Gastrocnemius medialis (tissue), 4 donors: ENCODE results near the gene AK8. TPM values are rescaled to one million over a fixed set of nuclear protein-coding genes. Genes with fewer than 3 reads are reported as not detected.

Experiments
- ATAC-seq, 2 donors: fragments of 150-250 bp; one replicate each; pipeline ENCODE4 v1.9.1; 2016
- DNase-seq, 2 donors: peaks; one replicate each; pipeline ENCODE4 v3.0.0-alpha.2; 2019
- H3K27ac ChIP-seq, 4 donors: fragments of 200-600 bp; sonication (generic); 1 replicate in 1 of 4; 2 replicates in 3 of 4; pipeline ENCODE4 v1.5.1; 2016 to 2018; ENCODE audit warnings: mild to moderate bottlenecking in 2 of 4, moderate library complexity in 1 of 4
- H3K27me3 ChIP-seq, 3 donors: fragments of 200-600 bp; sonication (generic) in 2 of 3; 1 replicate in 1 of 3; 2 replicates in 2 of 3; pipeline versions ENCODE4 v1.5.1 to v1.6.0; 2016 to 2019; ENCODE audit warnings: mild to moderate bottlenecking in 1 of 3, moderate library complexity in 1 of 3
- H3K36me3 ChIP-seq, 2 donors: fragments of 200-600 bp; sonication (generic) in 1 of 2; one replicate each; pipeline ENCODE4 v1.5.1; 2017 to 2018
- H3K4me1 ChIP-seq, 2 donors: fragments of 200-600 bp; sonication (generic) in 1 of 2; one replicate each; pipeline ENCODE4 v1.5.1; 2016 to 2017; ENCODE audit warnings: mild to moderate bottlenecking in 2 of 2
- H3K4me3 ChIP-seq, 4 donors: fragments of 200-600 bp; sonication (generic) in 3 of 4; 1 replicate in 1 of 4; 2 replicates in 3 of 4; pipeline ENCODE4 v1.5.1; 2016 to 2019; ENCODE audit warnings: mild to moderate bottlenecking in 2 of 4
- H3K9me3 ChIP-seq, 3 donors: fragments of 200-600 bp; sonication (generic) in 2 of 3; 1 replicate in 1 of 3; 2 replicates in 2 of 3; pipeline ENCODE4 v1.5.1; 2016 to 2019
- POLR2A ChIP-seq, 2 donors: fragments of 450-650 bp; IDR thresholded peaks; one replicate each; pipeline ENCODE4 v1.6.1; 2017; ENCODE audit warnings: antibody characterized with exemption in 2 of 2, mild to moderate bottlenecking in 2 of 2, moderate library complexity in 2 of 2
- in situ Hi-C, 4 donors: fragments of 200-750 bp; cut with MboI; loops; one replicate each; pipeline versions ENCODE4 v1.15.0 to v1.8.0; 2017; ENCODE audit warnings: low sequenced_read_pairs in 4 of 4
- intact Hi-C: fragments of 100-400 bp; cut with DNase I; formaldehyde crosslinking; loops from one replicate; pipeline ENCODE4 v1.15.1; 2023; ENCODE audit warnings: low total_unique reads
- total RNA-seq, 4 donors: library from RNA; depleted of rRNA; stranded (reverse); fragments of >200 nt; gene quantifications; one replicate each; pipeline versions ENCODE4 v1.1.0 to v1.2.3, GENCODE V29; 2016
- TF ChIP-seq, protein P1 (sequence below), 5 experiments: fragments of 450-650 bp in 3 of 5; fragments of 200-600 bp in 2 of 5; sonication (generic) in 2 of 5; IDR thresholded peaks in 4 of 5; conservative IDR thresholded peaks in 1 of 5; 1 replicate in 4 of 5; 2 replicates in 1 of 5; pipeline ENCODE4 v1.5.1; 2016 to 2019; ENCODE audit warnings: antibody characterized with exemption in 5 of 5, mild to moderate bottlenecking in 3 of 5, moderate library complexity in 3 of 5

AK8 gene
- total RNA-seq, 4 donors from 2014 or later = not detected

DNA sequence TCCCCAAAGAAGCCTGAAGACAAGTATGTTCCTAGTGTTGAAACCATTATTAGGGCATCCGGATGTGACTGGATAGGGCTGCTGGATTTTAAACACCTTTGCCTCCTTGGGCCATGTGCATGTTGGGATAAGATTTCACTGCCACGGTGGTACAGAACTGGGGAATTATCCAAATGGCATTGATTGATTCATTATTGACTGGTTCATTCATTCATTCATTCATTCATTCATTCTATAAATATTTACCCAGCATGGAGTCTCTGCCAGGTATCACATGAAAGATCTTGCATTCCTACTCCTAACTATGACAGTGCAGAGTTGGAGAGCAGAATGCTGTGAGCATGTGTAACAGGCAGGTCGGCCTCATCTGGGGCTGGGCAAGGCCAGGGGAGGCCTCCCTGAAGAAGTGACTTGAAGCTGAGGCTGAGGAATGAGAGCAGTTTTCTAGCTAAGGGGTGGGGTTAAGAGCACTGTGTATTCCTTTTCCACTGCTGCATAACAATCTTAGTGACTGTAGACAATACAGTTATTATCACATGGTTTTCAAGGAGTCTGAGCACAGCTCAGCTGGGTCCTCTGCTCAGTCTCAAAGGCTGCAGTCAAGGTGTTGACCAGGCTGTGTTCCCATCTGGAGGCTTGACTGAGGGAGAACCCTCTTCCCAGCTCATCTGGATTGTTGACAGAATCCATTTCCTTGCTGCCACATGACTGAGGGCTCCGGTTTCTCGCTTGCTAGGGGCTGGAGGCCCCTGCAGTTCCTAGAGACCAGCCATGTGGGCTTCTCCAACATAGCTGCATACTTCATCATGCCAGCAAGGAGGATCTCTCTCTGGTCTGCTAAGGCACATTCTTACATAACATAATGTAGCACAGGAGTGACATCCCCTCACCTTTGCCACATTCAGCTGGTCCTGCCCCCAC is 35.7 kb downstream of the AK8 start:
- H3K36me3 ChIP-seq = no peaks in the 10 kb centered on the region
- H3K9me3 ChIP-seq = no peaks in the 10 kb centered on the region
- no peaks in the 10 kb centered on the region for H3K27me3 ChIP-seq
- in situ Hi-C loops (no loop called here), intact Hi-C loops (no loop called here)
- DNase-seq = no peak
- no peak for ATAC-seq
- no peak overlapping the region for H3K4me3 ChIP-seq
- H3K27ac ChIP-seq = no peak overlapping the region
- TF ChIP-seq, protein P1, sequence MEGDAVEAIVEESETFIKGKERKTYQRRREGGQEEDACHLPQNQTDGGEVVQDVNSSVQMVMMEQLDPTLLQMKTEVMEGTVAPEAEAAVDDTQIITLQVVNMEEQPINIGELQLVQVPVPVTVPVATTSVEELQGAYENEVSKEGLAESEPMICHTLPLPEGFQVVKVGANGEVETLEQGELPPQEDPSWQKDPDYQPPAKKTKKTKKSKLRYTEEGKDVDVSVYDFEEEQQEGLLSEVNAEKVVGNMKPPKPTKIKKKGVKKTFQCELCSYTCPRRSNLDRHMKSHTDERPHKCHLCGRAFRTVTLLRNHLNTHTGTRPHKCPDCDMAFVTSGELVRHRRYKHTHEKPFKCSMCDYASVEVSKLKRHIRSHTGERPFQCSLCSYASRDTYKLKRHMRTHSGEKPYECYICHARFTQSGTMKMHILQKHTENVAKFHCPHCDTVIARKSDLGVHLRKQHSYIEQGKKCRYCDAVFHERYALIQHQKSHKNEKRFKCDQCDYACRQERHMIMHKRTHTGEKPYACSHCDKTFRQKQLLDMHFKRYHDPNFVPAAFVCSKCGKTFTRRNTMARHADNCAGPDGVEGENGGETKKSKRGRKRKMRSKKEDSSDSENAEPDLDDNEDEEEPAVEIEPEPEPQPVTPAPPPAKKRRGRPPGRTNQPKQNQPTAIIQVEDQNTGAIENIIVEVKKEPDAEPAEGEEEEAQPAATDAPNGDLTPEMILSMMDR (IDR thresholded peaks at IDR 0.05 in 4 of 5, conservative IDR thresholded peaks at IDR 0.05 in 1 of 5) = no peak
- TF ChIP-seq POLR2A (IDR thresholded peaks at IDR 0.05) = no peak
- no peaks in the 10 kb centered on the region for H3K4me1 ChIP-seq

DNA sequence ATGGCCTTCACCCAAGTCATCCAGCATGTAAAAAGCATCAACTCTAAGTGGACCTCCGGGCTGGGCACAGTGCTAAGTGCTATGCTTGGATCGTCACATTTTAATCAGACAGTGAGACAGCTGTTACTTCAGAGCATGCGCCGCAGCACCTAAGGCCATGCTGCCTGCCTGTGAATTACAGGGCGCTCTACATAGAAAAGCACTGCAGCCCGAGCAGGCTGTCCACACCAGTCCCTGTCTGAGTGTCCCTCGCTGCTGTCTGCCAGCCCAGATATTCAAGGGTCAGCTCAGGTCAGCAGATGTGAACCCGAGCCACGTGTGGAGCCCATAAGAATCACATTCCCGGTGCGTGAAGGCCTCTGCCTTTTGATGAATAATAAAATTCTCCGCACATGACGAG is 37.1 kb downstream of the AK8 start:
- Histone ChIP-seq H3K27ac (no peak overlapping the region), H3K9me3 (no peaks in the 10 kb centered on the region), H3K27me3 (peaks cover 0 to 5% (median 0%) of the 10 kb centered on the region in 3 donors), H3K4me1 (no peaks in the 10 kb centered on the region), H3K4me3 (no peak overlapping the region), H3K36me3 (no peaks in the 10 kb centered on the region)
- no peak for DNase-seq
- no peak for ATAC-seq
- no peak for TF ChIP-seq POLR2A (IDR thresholded peaks at IDR 0.05)
- TF ChIP-seq, protein P1 (IDR thresholded peaks at IDR 0.05 in 4 of 5, conservative IDR thresholded peaks at IDR 0.05 in 1 of 5) = no peak
- in situ Hi-C loops = no loop called here
- intact Hi-C loops = no loop called here

DNA sequence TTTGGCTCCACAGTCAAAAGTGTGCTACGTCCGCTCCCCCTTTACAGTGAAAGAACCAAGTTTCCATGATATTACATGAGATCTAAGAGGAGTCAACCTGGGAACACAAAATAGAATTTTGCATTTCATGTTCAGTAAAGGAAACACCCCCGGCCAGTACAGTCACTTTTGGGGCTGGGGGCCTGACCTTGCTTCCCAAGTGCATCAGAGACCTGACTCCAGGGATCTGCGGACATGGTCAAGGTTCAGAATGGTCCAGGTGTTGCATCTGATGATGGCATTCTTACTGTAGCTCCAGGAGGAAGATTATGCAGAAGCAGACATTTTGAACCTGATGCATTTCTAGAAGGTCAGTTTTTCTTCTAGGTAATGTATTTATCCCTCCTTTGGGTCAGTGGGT is 39.8 kb downstream of the AK8 start:
- Histone ChIP-seq H3K4me1 (no peaks in the 10 kb centered on the region), H3K36me3 (no peaks in the 10 kb centered on the region), H3K9me3 (no peaks in the 10 kb centered on the region), H3K27ac (no peak overlapping the region), H3K27me3 (peaks cover 0 to 5% (median 0%) of the 10 kb centered on the region in 3 donors), H3K4me3 (no peak overlapping the region)
- ATAC-seq (no peak), DNase-seq (no peak)
- intact Hi-C loops (no loop called here), in situ Hi-C loops (no loop called here)
- TF ChIP-seq POLR2A (IDR thresholded peaks at IDR 0.05) = no peak
- TF ChIP-seq, protein P1 (IDR thresholded peaks at IDR 0.05 in 4 of 5, conservative IDR thresholded peaks at IDR 0.05 in 1 of 5) = no peak

DNA sequence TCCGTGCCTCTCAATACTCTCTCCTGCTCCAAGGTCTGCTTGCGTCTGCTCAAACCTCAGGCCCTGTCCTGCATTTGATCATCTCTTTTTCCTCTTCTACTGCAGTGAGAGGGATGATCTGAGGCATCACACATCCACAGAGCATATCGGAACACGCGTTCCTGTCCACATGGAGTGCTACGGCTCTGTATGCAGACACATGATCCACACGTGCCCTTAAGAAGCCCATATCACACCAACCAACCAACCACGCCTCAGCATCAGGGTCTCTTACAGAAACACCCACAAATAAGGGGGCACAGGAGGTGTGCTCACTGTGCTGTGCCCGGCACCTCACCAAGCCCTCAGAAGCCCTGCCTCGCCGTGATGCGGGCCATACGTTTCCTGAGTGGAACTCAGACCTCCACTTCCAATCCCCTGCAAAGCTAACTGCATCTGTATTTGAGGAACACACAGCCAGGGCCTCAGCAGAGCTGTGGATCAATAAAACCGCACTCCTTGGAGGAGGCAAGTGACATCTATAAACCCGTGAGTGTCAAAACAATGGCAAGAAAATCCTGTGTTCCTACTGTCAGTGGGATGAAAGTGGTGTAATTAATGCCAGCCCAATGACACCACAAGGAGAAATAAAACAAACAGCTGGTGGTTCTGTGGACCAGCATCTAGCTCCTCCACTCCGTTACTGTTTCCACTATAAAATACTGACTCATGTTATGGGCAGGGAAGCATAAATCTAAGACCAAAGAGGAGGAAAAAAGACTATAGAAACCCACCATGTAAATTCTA is 40.4 kb downstream of the AK8 start:
- no peak overlapping the region for H3K4me3 ChIP-seq
- in situ Hi-C loops (no loop called here), intact Hi-C loops (no loop called here)
- no peak for TF ChIP-seq POLR2A (IDR thresholded peaks at IDR 0.05)
- TF ChIP-seq, protein P1 (IDR thresholded peaks at IDR 0.05 in 4 of 5, conservative IDR thresholded peaks at IDR 0.05 in 1 of 5) = no peak
- DNase-seq (no peak), ATAC-seq (no peak)
- H3K4me1 ChIP-seq = no peaks in the 10 kb centered on the region
- no peaks in the 10 kb centered on the region for H3K36me3 ChIP-seq
- peaks cover 0 to 7% (median 0%) of the 10 kb centered on the region in 3 donors for H3K27me3 ChIP-seq
- H3K27ac ChIP-seq = no peak overlapping the region
- no peaks in the 10 kb centered on the region for H3K9me3 ChIP-seq
